ENCODE data around the gene FXR2.

- TF ChIP-seq EZH2 (IDR thresholded peaks at IDR 0.05; ENCODE audit: low read length, missing control alignments) (no peak), CTCF (conservative IDR thresholded peaks at IDR 0.05 in 1 of 2, IDR thresholded peaks at IDR 0.05 in 1 of 2; ENCODE audit: low read depth in 1 of 2, low read length in 2 of 2) (no peak)
Observed at GRCh38 chr17:7573324-7574080, 41.2 kb downstream of the FXR2 start.
